ENCODE data around the gene SNF8. TPM values are rescaled to one million over a fixed set of nuclear protein-coding genes. Genes with fewer than 3 reads are reported as not detected.
A peak's percentile ranks its signal among the peaks of the same experiment; 100 is the strongest.

The SNF8 gene
- total RNA-seq, 1 donor from 2014 or later = 168 TPM

GRCh38 chr17:48915459-48916282 lies 29.0 kb downstream of the SNF8 start:
- H3K79me2 ChIP-seq (ENCODE audit: insufficient read depth, low read length) = peaks cover 91% of the 10 kb centered on the region

GRCh38 chr17:48912476-48912875 lies 32.2 kb downstream of the SNF8 start:
- H3K4me1 Mint-ChIP-seq (ENCODE audit: low read depth, unreplicated experiment) = peaks cover 46% of the 10 kb centered on the region
- H3K4me1 ChIP-seq (ENCODE audit: insufficient read depth, low read length) = peaks cover 44% of the 10 kb centered on the region
- H3K79me2 ChIP-seq (ENCODE audit: insufficient read depth, low read length) = peaks cover 90% of the 10 kb centered on the region
- no peaks in the 10 kb centered on the region for H3K9me3 Mint-ChIP-seq (ENCODE audit: unreplicated experiment)
- FAIRE-seq = no peak
- no peaks in the 10 kb centered on the region for H3K9me3 ChIP-seq (ENCODE audit: insufficient read depth, low read depth, low read length)
- H3K36me3 Mint-ChIP-seq (ENCODE audit: low read depth, unreplicated experiment) = peaks cover 24% of the 10 kb centered on the region
- TF ChIP-seq CTCF (IDR thresholded peaks at IDR 0.05; ENCODE audit: insufficient read depth, low read depth, low read length) (no peak), EZH2 (IDR thresholded peaks at IDR 0.05; ENCODE audit: insufficient read depth, low read length) (no peak)
- H3K4me3 Mint-ChIP-seq (ENCODE audit: unreplicated experiment) = peak overlapping the region; percentile 61
- H3K9ac ChIP-seq (ENCODE audit: low read length) = no peak overlapping the region
- DNase-seq (ENCODE audit: low read depth) = no peak
- H3K27me3 ChIP-seq (ENCODE audit: insufficient read depth, low read length) = no peaks in the 10 kb centered on the region
- no peak overlapping the region for H3K27ac ChIP-seq (ENCODE audit: low read depth, low read length)
- peaks cover 74% of the 10 kb centered on the region for H4K20me1 ChIP-seq (ENCODE audit: insufficient read depth, low read length)
- no peak overlapping the region for H3K4me3 ChIP-seq (ENCODE audit: insufficient read depth, low read depth, low read length)
- no peaks in the 10 kb centered on the region for H3K27me3 Mint-ChIP-seq (ENCODE audit: low read depth, unreplicated experiment)
- peak overlapping the region; percentile 14 for H3K4me2 ChIP-seq (ENCODE audit: low read length)
- H2AFZ ChIP-seq (ENCODE audit: low read depth, low read length) = no peak overlapping the region
- peaks cover 24% of the 10 kb centered on the region for H3K36me3 ChIP-seq (ENCODE audit: insufficient read depth, low read length)
- H3K27ac Mint-ChIP-seq (ENCODE audit: unreplicated experiment) = peak overlapping the region; percentile 2

More at GRCh38 chr17:48915459-48916282, 29.0 kb downstream of the SNF8 start:
- H3K9ac ChIP-seq (ENCODE audit: low read length) = peak overlapping the region; percentile 73
- no peaks in the 10 kb centered on the region for H3K27me3 ChIP-seq (ENCODE audit: insufficient read depth, low read length)
- Mint-ChIP-seq H3K9me3 (ENCODE audit: unreplicated experiment) (no peaks in the 10 kb centered on the region), H3K27ac (ENCODE audit: unreplicated experiment) (peak overlapping the region; percentile 99), H3K27me3 (ENCODE audit: low read depth, unreplicated experiment) (no peaks in the 10 kb centered on the region), H3K4me1 (ENCODE audit: low read depth, unreplicated experiment) (peaks cover 35% of the 10 kb centered on the region), H3K4me3 (ENCODE audit: unreplicated experiment) (peak overlapping the region; percentile 75), H3K36me3 (ENCODE audit: low read depth, unreplicated experiment) (peaks cover 26% of the 10 kb centered on the region)
- peak overlapping the region; percentile 87 for H3K27ac ChIP-seq (ENCODE audit: low read depth, low read length)
- H3K9me3 ChIP-seq (ENCODE audit: insufficient read depth, low read depth, low read length) = no peaks in the 10 kb centered on the region
- peak overlapping the region; percentile 72 for H3K4me2 ChIP-seq (ENCODE audit: low read length)
- FAIRE-seq (no peak), DNase-seq (ENCODE audit: low read depth) (peak; percentile 80)
- peaks cover 75% of the 10 kb centered on the region for H4K20me1 ChIP-seq (ENCODE audit: insufficient read depth, low read length)
- no peak overlapping the region for H2AFZ ChIP-seq (ENCODE audit: low read depth, low read length)
- H3K4me1 ChIP-seq (ENCODE audit: insufficient read depth, low read length) = peaks cover 28% of the 10 kb centered on the region
- H3K4me3 ChIP-seq (ENCODE audit: insufficient read depth, low read depth, low read length) = no peak overlapping the region
- TF ChIP-seq EZH2 (IDR thresholded peaks at IDR 0.05; ENCODE audit: insufficient read depth, low read length) (no peak), CTCF (IDR thresholded peaks at IDR 0.05; ENCODE audit: insufficient read depth, low read depth, low read length) (no peak)
- peaks cover 47% of the 10 kb centered on the region for H3K36me3 ChIP-seq (ENCODE audit: insufficient read depth, low read length)

- Histone ChIP-seq H3K27ac (ENCODE audit: low read depth, low read length) (peak overlapping the region; percentile 19), H3K9me3 (ENCODE audit: insufficient read depth, low read depth, low read length) (no peaks in the 10 kb centered on the region), H3K9ac (ENCODE audit: low read length) (peak overlapping the region; percentile 29), H3K79me2 (ENCODE audit: insufficient read depth, low read length) (peaks cover 69% of the 10 kb centered on the region), H3K4me3 (ENCODE audit: insufficient read depth, low read depth, low read length) (peak overlapping the region; percentile 93), H3K36me3 (ENCODE audit: insufficient read depth, low read length) (peaks cover 15% of the 10 kb centered on the region), H3K27me3 (ENCODE audit: insufficient read depth, low read length) (no peaks in the 10 kb centered on the region), H4K20me1 (ENCODE audit: insufficient read depth, low read length) (peaks cover 58% of the 10 kb centered on the region), H3K4me2 (ENCODE audit: low read length) (peak overlapping the region; percentile 94), H2AFZ (ENCODE audit: low read depth, low read length) (no peak overlapping the region), H3K4me1 (ENCODE audit: insufficient read depth, low read length) (peaks cover 40% of the 10 kb centered on the region)
- H3K27ac Mint-ChIP-seq (ENCODE audit: unreplicated experiment) = peak overlapping the region; percentile 68
- H3K9me3 Mint-ChIP-seq (ENCODE audit: unreplicated experiment) = no peaks in the 10 kb centered on the region
- TF ChIP-seq CTCF (IDR thresholded peaks at IDR 0.05; ENCODE audit: insufficient read depth, low read depth, low read length) (no peak), EZH2 (IDR thresholded peaks at IDR 0.05; ENCODE audit: insufficient read depth, low read length) (no peak)
- no peaks in the 10 kb centered on the region for H3K27me3 Mint-ChIP-seq (ENCODE audit: low read depth, unreplicated experiment)
- peaks cover 40% of the 10 kb centered on the region for H3K4me1 Mint-ChIP-seq (ENCODE audit: low read depth, unreplicated experiment)
- DNase-seq (ENCODE audit: low read depth) = no peak
- peak overlapping the region; percentile 98 for H3K4me3 Mint-ChIP-seq (ENCODE audit: unreplicated experiment)
- H3K36me3 Mint-ChIP-seq (ENCODE audit: low read depth, unreplicated experiment) = peaks cover 18% of the 10 kb centered on the region
- FAIRE-seq = no peak
Measured at GRCh38 chr17:48910370-48910769, 34.3 kb downstream of the SNF8 start.
